NCI-H1417 (cell line): ENCODE results near the gene ADCY2.

Experiments
- DNase-seq, 3 experiments: peaks; one replicate each; lab custom pipeline; 2025; lab: John Stamatoyannopoulos, UW

ADCY2 gene

GRCh38 chr5:7663808-7664207 is 267.9 kb downstream of the ADCY2 start:
- DNase-seq, result no peak

GRCh38 chr5:7664208-7664607 is 268.3 kb downstream of the ADCY2 start:
- DNase-seq, result no peak

- no peak for DNase-seq
Measured at GRCh38 chr5:7667216-7667767, 271.4 kb downstream of the ADCY2 start.

GRCh38 chr5:7668161-7668560 is 272.2 kb downstream of the ADCY2 start:
- DNase-seq, result no peak

- no peak for DNase-seq
Measured at GRCh38 chr5:7668627-7669026, 272.7 kb downstream of the ADCY2 start.

- DNase-seq, result peak in 2 of 3 experiments; percentile 50 to 89
Measured at GRCh38 chr5:7671381-7671993, 275.5 kb downstream of the ADCY2 start.

- DNase-seq, result no peak
Measured at GRCh38 chr5:7673658-7674057, 277.7 kb downstream of the ADCY2 start.

- peak in 1 of 3 experiments; percentile 36 for DNase-seq
Measured at GRCh38 chr5:7676455-7676854, 280.5 kb downstream of the ADCY2 start.

GRCh38 chr5:7678030-7678429 is 282.1 kb downstream of the ADCY2 start:
- no peak for DNase-seq

GRCh38 chr5:7679663-7680062 is 283.7 kb downstream of the ADCY2 start:
- no peak for DNase-seq

- no peak for DNase-seq
Measured at GRCh38 chr5:7680260-7680659, 284.3 kb downstream of the ADCY2 start.

- no peak for DNase-seq
Measured at GRCh38 chr5:7682379-7682778, 286.4 kb downstream of the ADCY2 start.

- no peak for DNase-seq
Measured at GRCh38 chr5:7683753-7684152, 287.8 kb downstream of the ADCY2 start.

- no peak for DNase-seq
Measured at GRCh38 chr5:7684826-7685225, 288.9 kb downstream of the ADCY2 start.

GRCh38 chr5:7686794-7687193 is 290.9 kb downstream of the ADCY2 start:
- peak in 1 of 3 experiments; percentile 8 for DNase-seq

- DNase-seq, result peak in 1 of 3 experiments; percentile 44
Measured at GRCh38 chr5:7690557-7690956, 294.6 kb downstream of the ADCY2 start.

- DNase-seq, result no peak
Measured at GRCh38 chr5:7705261-7705660, 309.3 kb downstream of the ADCY2 start.

GRCh38 chr5:7705736-7706135 is 309.8 kb downstream of the ADCY2 start:
- DNase-seq, result no peak

GRCh38 chr5:7706256-7706655 is 310.3 kb downstream of the ADCY2 start:
- DNase-seq, result no peak

GRCh38 chr5:7714119-7714518 is 318.2 kb downstream of the ADCY2 start:
- DNase-seq, result no peak

GRCh38 chr5:7714697-7715096 is 318.8 kb downstream of the ADCY2 start:
- DNase-seq, result no peak

GRCh38 chr5:7717691-7718090 is 321.8 kb downstream of the ADCY2 start:
- DNase-seq, result no peak

- peak in 2 of 3 experiments; percentile 50 to 81 for DNase-seq
Measured at GRCh38 chr5:7728076-7728475, 332.1 kb downstream of the ADCY2 start.

- no peak for DNase-seq
Measured at GRCh38 chr5:7741415-7742065, 345.6 kb downstream of the ADCY2 start.
